ENCODE data around the gene UMODL1. TPM values are rescaled to one million over a fixed set of nuclear protein-coding genes. Genes with fewer than 3 reads are reported as not detected.
"Not testable (repeated sequence)": the region's sequence is repeated elsewhere in the genome, so short reads cannot be mapped to it uniquely, and the experiment has no call there.

UMODL1 gene
- total RNA-seq, 2 donors from 2014 or later: not detected

- peak; percentile 67 for DNase-seq
- intact Hi-C loops (cut with DNase I): loop anchor here in 1 of 2 donors (5.0 kb wide), 1 partner anchor 96 kb away; the partner anchor contains the start of gene ZBTB21
- peak; percentile 93 to 94 for ATAC-seq
Measured at GRCh38 chr21:42107881-42108553, 36.9 kb downstream of the UMODL1 start.

- DNase-seq: no peak
- ATAC-seq: no peak
- intact Hi-C loops (cut with DNase I): loop anchor here in 1 of 2 donors (5.0 kb wide), 1 partner anchor 96 kb away; the partner anchor contains the start of gene ZBTB21
Measured at GRCh38 chr21:42108554-42109340, 37.6 kb downstream of the UMODL1 start.

- ATAC-seq (no peak), DNase-seq (no peak)
- intact Hi-C loops (cut with DNase I): loop anchor here in 1 of 2 donors (5.0 kb wide), 1 partner anchor 97 kb away; the partner anchor contains the start of gene ZBTB21
Measured at GRCh38 chr21:42109473-42109872, 38.4 kb downstream of the UMODL1 start.

DNA sequence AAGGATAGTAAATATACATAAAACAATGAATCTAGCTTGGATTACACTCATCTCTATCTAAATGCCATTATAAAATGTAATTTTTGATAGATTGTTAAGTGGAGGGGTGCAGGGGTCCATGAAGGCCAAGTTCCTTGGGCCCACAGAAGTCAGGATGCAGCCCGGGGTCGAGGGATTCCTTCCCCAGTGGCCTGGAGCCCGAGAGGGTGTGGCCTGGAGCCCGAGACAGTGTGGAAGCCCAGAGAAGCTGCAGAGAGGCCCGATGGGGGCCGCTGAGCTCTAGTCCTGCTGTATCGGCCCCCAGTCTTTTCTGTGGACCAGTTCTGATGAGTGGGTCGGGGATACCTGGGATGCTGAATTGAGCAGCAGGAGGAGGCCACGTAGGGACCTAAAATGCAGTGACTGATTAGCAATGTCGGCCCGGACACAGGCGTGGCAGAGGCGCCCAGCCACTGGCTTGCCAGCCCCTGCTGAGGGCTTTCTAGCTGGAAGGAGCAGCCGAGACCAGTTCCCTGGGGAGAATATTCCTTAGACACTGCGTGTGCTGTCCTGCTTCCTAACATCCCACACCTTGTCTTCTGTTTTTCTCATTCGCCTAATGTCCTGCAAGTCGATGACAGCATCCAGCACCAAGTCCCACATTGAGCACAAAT is 38.9 kb downstream of the UMODL1 start:
- no peak for ATAC-seq
- no peak for DNase-seq
- intact Hi-C loops (cut with DNase I): loop anchor here (5.0 to 10.0 kb wide), 4 partner anchors 95 to 495 kb away; partner anchors contain the start of gene ZBTB21 (in 2 of the 2)

DNA sequence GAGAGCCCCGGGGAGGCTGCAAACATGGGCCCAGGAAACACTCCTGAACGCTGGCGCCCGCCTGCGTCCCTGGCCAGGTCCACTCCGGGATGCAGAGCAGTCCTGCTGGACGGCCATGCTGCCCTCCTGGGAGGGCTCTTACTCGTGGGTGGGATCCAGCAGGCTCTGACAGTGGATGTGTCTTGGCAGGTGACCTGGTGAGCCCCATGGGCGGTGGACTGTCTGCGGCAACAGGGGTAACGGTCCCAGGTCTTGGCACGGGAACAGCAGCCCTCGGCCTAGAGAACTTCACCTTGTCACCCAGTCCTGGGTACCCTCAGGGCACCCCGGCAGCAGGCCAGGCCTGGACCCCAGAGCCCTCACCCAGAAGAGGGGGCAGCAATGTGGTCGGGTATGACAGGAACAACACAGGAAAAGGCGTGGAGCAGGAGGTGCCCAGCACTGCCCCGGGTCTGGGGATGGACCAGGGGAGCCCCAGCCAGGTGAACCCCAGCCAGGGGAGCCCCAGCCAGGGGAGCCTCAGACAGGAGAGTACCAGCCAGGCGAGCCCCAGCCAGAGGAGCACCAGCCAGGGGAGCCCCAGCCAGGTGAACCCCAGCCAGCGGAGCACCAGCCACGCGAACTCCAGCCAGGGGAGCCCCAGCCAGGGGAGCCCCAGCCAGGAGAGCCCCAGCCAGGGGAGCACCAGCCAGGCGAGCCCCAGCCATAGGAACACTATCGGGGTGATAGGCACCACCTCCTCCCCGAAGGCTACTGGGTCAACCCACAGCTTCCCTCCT is 39.8 kb downstream of the UMODL1 start:
- intact Hi-C loops (cut with DNase I): loop anchor here (5.0 to 10.0 kb wide), 3 partner anchors 96 to 496 kb away; partner anchors contain the start of gene ZBTB21 (in 1 of the 2)
- no peak for DNase-seq
- ATAC-seq: no peak

DNA sequence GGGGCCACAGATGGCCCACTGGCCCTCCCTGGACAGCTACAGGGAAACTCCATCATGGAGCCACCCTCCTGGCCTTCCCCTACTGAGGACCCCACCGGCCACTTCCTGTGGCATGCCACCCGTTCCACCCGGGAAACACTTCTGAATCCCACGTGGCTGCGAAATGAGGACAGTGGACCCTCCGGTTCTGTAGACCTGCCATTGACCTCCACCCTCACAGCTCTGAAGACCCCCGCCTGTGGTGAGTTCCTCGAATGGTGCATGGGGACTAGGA is 40.3 kb downstream of the UMODL1 start:
- no peak for ATAC-seq
- DNase-seq: no peak
- intact Hi-C loops (cut with DNase I): loop anchor here (5.0 to 10.0 kb wide), 3 partner anchors 97 to 497 kb away; partner anchors contain the start of gene ZBTB21 (in 1 of the 2)

DNA sequence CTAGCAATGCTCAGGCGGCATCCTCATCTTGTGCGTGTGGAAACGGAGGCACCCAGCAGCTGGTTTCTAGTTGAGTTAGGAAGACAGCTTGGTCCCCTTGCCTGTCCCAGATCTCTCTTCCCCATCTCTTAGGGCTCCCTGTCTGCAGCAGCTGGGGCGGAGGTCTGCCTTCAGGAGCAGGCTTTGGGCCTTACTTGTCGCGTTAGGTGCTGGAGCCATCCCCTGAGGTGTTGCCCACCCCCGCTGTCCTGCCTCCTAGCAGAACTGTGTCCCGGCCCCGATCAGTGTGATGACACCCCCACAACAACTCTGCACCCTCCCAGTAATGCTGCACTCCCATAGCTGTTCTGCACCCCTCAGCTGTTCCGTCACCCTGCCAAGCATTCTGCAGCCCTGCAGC is 40.7 kb downstream of the UMODL1 start:
- intact Hi-C loops (cut with DNase I): loop anchor here (5.0 to 10.0 kb wide), 3 partner anchors 97 to 497 kb away; partner anchors contain the start of gene ZBTB21 (in 1 of the 2)
- ATAC-seq (no peak), DNase-seq (no peak)

DNA sequence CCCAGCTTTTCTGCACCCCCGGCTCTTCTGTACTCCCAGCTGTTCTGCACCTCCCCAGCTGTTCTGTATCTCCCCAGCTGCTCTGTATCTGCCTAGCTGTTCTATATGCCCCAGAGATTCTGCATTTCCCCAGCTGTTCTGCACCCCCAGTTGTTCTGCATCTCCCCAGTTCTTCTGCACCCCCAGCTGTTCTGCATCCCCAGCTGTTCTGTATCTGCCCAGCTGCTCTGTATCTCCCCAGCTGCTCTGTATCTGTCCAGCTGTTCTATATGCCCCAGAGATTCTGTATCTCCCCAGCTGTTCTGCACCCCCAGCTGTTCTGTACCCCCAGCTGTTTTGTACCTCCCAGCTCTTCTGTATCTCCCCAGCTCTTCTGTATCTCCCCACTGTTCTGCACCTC is 41.1 kb downstream of the UMODL1 start:
- intact Hi-C loops (cut with DNase I): loop anchor here (5.0 to 10.0 kb wide), 3 partner anchors 97 to 497 kb away; partner anchors contain the start of gene ZBTB21 (in 1 of the 2)
- ATAC-seq: no peak
- no peak for DNase-seq

- no peak for DNase-seq
- intact Hi-C loops (cut with DNase I): loop anchor here (5.0 to 10.0 kb wide), 3 partner anchors 98 to 498 kb away; partner anchors contain the start of gene ZBTB21 (in 1 of the 2)
- no peak for ATAC-seq
Measured at GRCh38 chr21:42112857-42113256, 41.7 kb downstream of the UMODL1 start.

GRCh38 chr21:42113926-42114409 is 42.9 kb downstream of the UMODL1 start:
- ATAC-seq (no peak), DNase-seq (no peak)
- intact Hi-C loops (cut with DNase I): loop anchor here (5.0 to 10.0 kb wide), 3 partner anchors 99 to 499 kb away; partner anchors contain the start of gene ZBTB21 (in 1 of the 2)

DNA sequence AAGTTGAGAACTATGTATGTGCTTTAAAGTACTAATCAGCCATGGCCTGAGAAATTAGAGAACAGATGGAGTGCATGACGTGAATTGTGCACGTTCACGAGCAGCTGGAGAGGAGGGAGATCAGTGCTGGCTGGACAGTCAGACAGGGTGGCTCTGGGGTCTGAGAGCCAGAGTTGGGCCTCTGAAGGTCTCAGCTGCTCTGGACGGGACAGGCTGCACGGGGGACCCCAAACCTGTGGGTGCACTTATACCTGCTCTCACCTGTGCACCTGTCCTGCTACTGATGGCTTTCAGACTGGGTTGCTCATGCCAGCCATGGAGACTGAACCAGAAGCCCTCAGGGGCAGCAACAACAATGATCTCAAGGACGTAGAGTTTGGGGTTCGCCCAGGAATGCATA is 43.5 kb downstream of the UMODL1 start:
- no peak for DNase-seq
- intact Hi-C loops (cut with DNase I): loop anchor here (5.0 to 10.0 kb wide), 3 partner anchors 100 to 500 kb away; partner anchors contain the start of gene ZBTB21 (in 1 of the 2)
- no peak for ATAC-seq

DNA sequence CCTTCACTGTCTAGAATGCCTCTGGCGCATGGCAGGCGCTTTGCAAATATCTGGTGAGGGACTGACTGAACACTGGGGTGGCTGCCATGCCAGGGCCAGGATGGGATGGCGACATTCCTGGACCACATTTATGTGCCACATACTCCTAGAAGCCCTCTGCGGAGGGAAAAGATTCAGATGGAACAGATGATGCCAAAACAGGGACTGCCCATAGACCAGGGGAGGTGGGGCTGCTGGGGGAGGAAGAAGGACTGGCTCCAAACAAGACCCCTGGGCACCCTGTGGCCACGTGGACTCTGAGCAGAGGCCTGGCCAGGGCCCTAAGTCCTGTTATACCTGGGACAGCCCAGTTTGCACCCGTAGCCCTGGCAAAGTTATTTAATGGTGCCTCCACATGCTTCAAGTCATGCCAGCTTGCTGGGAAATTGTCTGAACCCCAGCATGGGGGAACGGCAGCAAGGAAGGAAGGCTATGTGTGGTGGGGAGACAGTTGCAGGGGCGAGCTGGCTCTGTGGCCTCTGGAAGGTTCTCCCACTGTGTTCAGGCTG is 44.1 kb downstream of the UMODL1 start:
- ATAC-seq (no peak), DNase-seq (no peak)
- intact Hi-C loops (cut with DNase I): loop anchor here (10.0 kb wide), 2 partner anchors 100 to 500 kb away; partner anchors contain the start of gene ZBTB21 (in 1 of the 2)

GRCh38 chr21:42116551-42116950 is 45.4 kb downstream of the UMODL1 start:
- ATAC-seq, DNase-seq: not testable (repeated sequence)
- intact Hi-C loops (cut with DNase I): loop anchor here (2.0 to 10.0 kb wide), 3 partner anchors 102 to 502 kb away; partner anchors contain the start of gene ZBTB21 (in 1 of the 2)

DNA sequence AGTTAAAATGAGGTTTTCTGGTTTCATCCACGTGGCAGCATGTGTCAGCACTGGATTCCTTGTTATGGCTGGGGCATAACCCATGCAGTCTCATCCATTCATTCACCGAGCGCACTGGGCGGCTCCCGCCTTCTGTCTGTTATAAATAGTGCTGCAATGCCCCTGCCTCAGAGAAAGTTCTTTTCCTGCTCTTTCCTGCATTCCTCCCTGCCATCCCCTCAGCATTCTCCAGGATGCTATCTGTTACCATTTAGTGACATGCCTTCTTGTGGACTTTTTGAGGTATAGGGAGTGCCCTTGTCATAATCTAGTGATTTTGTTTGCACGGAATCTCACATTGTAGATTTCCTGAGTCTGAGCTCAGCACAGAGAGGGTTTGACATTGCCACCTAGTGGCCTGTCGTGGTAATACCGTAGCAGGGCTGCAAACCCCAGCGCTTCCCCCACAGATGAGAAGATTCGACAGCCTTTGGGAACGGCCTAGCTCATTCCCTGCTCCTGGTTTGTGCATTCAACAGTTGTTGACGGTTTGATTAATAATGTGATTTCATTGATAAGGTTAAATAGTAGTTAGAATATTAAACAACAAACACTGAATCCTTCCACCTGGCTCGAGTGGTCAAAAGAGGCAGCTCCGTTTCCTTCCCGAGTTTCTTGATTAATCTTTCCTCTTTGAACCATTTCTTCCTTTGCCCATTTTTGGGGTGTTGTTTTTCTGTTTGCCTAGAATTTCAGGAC is 46.3 kb downstream of the UMODL1 start:
- peak; percentile 74 for DNase-seq
- peak; percentile 84 to 86 for ATAC-seq
- intact Hi-C loops (cut with DNase I): loop anchor here (2.0 to 10.0 kb wide), 3 partner anchors 103 to 503 kb away; partner anchors contain the start of gene ZBTB21 (in 1 of the 2)

- no peak for ATAC-seq
- DNase-seq: no peak
- intact Hi-C loops (cut with DNase I): loop anchor here (2.0 to 10.0 kb wide), 3 partner anchors 103 to 503 kb away; partner anchors contain the start of gene ZBTB21 (in 1 of the 2)
Measured at GRCh38 chr21:42117967-42118780, 47.1 kb downstream of the UMODL1 start.

DNA sequence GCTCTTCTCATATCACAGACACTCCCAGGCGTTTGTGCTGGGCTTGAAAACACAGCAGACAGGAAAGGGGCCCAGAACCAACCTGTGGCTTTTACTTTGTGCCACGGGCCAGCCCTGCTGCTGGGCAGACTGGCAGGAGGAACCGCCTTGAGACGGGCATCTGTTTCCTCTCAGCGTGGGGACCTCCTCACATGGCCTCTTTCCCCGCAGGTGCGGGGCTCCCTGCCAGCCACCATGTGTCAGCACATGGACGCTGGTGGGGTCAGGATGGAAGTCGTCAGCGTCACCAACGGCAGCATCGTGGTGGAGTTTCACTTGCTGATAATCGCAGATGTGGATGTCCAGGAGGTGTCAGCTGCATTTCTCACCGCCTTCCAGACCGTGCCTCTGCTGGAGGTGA is 47.8 kb downstream of the UMODL1 start:
- DNase-seq (no peak), ATAC-seq (no peak)
- intact Hi-C loops (cut with DNase I): loop anchor here (10.0 kb wide), 2 partner anchors 104 to 504 kb away; partner anchors contain the start of gene ZBTB21 (in 1 of the 2)
